Measurements from ENCODE around the gene PHC2.

DNA sequence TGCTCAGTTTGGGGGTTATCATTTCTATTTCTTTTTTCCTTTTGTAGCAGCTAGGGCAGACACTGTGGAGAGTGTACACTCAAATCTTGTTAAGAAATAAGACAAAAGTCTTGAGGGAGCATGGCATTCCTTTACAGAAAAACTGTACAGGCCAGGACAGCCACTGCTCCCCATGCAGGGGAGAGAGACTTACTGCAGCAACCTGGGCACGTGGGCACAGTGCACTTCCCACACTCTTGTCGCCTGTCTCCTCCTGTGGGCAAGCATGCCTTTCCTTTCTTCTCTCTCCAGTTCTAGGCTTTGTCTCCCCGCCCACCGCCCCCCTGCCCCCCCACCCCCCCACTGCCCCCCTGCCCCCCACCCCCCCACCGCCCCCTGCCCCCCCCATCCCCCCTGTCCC lies 51.9 kb downstream of the PHC2 start:
- TF ChIP-seq, protein P1, sequence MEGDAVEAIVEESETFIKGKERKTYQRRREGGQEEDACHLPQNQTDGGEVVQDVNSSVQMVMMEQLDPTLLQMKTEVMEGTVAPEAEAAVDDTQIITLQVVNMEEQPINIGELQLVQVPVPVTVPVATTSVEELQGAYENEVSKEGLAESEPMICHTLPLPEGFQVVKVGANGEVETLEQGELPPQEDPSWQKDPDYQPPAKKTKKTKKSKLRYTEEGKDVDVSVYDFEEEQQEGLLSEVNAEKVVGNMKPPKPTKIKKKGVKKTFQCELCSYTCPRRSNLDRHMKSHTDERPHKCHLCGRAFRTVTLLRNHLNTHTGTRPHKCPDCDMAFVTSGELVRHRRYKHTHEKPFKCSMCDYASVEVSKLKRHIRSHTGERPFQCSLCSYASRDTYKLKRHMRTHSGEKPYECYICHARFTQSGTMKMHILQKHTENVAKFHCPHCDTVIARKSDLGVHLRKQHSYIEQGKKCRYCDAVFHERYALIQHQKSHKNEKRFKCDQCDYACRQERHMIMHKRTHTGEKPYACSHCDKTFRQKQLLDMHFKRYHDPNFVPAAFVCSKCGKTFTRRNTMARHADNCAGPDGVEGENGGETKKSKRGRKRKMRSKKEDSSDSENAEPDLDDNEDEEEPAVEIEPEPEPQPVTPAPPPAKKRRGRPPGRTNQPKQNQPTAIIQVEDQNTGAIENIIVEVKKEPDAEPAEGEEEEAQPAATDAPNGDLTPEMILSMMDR (IDR thresholded peaks at IDR 0.05): no peak
- TF ChIP-seq POLR2A (IDR thresholded peaks at IDR 0.05): no peak
